Transverse colon (tissue), 4 donors: ENCODE results near the gene ARHGAP6.

Experiments used
- CTCF ChIP-seq, 5 experiments: fragments of 200-600 bp in 3 of 5; fragments of 450-650 bp in 2 of 5; sonication (generic) in 3 of 5; IDR thresholded peaks; 1 replicate in 2 of 5; 2 replicates in 3 of 5; pipeline ENCODE4 v1.5.1; 2016 to 2017; ENCODE audit warnings: antibody characterized with exemption in 5 of 5, inconsistent platforms in 3 of 5, mild to moderate bottlenecking in 2 of 5, moderate library complexity in 1 of 5
- POLR2AphosphoS5 ChIP-seq, 3 donors: sonication (generic); formaldehyde crosslinking; IDR thresholded peaks; one replicate each; pipeline ENCODE4 v1.6.1; 2016; ENCODE audit warnings: antibody characterized with exemption in 3 of 3

- TF ChIP-seq CTCF (IDR thresholded peaks at IDR 0.05) (no peak), POLR2AphosphoS5 (IDR thresholded peaks at IDR 0.05) (no peak)
These were observed 238.8 kb downstream of the ARHGAP6 start for GRCh38 chrX:11426712-11427452.
